ENCODE results near the gene SLC6A8.
"Not testable (repeated sequence)": the region's sequence is repeated elsewhere in the genome, so short reads cannot be mapped to it uniquely, and the experiment has no call there.

Gene SLC6A8

GRCh38 chrX:153692611-153693156 lies 5.0 kb downstream of the SLC6A8 start:
- DNase-seq (ENCODE audit: low read depth in 3 of 3), result no peak

- no peak for DNase-seq (ENCODE audit: low read depth in 3 of 3)
These were observed 5.7 kb downstream of the SLC6A8 start for GRCh38 chrX:153693216-153694086.

GRCh38 chrX:153694256-153694655 lies 6.5 kb downstream of the SLC6A8 start:
- DNase-seq (ENCODE audit: low read depth in 3 of 3), result not testable (repeated sequence)

DNA sequence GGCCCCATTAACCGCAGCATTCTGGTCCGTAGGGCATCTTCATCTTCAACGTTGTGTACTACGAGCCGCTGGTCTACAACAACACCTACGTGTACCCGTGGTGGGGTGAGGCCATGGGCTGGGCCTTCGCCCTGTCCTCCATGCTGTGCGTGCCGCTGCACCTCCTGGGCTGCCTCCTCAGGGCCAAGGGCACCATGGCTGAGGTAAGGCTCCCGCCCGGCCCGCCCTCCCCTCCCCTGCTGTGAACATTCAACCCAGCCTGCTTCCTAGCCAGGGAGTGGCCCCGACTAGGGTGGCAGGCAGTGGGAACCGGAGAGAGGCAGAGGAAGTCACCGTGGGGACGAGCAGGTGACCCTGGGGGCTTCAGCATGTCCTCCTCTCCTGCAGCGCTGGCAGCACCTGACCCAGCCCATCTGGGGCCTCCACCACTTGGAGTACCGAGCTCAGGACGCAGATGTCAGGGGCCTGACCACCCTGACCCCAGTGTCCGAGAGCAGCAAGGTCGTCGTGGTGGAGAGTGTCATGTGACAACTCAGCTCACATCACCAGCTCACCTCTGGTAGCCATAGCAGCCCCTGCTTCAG lies 7.1 kb downstream of the SLC6A8 start:
- no peak for DNase-seq (ENCODE audit: low read depth in 3 of 3)

DNA sequence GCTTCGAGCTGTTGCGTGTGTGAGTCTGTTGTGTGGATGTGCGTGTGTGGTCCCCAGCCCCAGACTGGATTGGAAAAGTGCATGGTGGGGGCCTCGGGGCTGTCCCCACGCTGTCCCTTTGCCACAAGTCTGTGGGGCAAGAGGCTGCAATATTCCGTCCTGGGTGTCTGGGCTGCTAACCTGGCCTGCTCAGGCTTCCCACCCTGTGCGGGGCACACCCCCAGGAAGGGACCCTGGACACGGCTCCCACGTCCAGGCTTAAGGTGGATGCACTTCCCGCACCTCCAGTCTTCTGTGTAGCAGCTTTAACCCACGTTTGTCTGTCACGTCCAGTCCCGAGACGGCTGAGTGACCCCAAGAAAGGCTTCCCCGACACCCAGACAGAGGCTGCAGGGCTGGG lies 8.4 kb downstream of the SLC6A8 start:
- no peak for DNase-seq (ENCODE audit: low read depth in 3 of 3)

GRCh38 chrX:153696538-153696937 lies 8.8 kb downstream of the SLC6A8 start:
- DNase-seq (ENCODE audit: low read depth in 3 of 3), result not testable (repeated sequence)

GRCh38 chrX:153696986-153697722 lies 9.4 kb downstream of the SLC6A8 start:
- DNase-seq (ENCODE audit: low read depth in 3 of 3), result not testable (repeated sequence)

DNA sequence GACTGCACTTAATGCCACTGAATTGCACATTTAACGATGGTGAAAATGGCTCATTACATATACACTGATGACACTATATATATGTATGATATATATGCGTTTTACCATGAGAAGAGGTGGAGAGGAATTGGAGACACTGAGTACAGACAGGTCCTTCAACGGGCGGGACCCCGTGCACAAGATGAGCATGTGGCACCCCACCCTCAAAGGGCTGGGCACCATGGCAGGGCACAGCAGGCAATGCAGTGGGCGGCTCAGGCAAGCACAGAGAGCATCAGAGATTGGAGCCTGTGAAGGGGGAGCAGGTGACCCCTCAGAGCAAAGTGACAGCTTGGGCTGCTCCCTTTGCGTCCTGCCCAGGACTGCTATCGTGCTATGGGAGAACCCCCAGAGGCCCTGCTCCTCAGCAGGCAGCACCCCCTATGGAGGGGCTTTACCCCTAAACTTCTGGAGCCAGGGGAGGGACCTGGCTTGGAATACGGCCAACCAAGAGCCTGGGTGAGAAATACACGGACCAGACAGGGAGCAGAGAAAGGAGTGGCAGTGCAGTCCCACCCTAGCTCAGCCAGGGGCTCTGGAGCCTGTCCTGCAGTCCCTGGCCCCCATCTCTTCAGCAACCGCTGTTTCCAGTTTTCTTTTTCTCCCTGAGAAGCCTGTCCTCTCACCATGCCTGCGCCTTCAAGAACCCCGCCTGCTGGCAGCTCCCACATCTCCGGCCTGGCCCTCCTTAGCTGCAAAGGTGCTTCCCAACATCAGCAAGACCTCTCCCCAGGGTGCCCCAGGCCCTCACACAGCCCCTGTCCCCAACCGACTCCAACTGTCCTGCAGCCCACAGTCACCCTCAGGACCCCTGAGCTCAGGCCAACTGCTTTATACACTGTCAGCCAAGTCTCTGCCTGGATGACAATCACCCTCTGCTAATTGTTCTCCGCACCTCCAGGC lies 10.5 kb downstream of the SLC6A8 start:
- DNase-seq (ENCODE audit: low read depth in 3 of 3), result no peak

DNA sequence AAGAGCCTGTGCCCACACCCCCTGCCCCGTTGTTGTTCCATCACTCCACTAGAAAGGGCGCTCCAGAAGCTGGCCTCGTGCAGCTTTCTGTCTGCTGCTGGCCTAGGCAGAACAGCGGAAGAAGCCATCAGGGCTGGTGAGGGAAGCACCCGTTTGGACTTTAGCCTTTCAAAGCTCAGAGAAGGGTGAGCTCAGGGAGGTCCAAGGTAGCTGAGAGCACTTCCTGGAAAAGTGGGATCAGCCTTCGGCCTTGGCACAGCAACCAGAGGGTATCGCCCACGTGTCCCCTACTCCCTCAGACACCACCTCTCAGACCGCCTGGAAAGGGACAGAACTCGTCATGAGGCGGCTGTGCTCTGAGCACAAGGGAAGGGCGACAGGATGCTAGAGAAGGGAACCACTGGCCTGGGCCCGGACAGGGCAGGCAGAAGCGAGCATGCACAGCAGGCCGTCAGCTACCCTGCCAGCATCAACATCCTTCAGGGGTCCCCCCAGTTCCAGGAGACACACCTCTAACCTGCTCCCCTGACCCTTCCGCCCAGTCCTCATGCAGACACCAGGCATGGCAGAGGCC lies 11.6 kb downstream of the SLC6A8 start:
- DNase-seq (ENCODE audit: low read depth in 3 of 3), result not testable (repeated sequence)

DNA sequence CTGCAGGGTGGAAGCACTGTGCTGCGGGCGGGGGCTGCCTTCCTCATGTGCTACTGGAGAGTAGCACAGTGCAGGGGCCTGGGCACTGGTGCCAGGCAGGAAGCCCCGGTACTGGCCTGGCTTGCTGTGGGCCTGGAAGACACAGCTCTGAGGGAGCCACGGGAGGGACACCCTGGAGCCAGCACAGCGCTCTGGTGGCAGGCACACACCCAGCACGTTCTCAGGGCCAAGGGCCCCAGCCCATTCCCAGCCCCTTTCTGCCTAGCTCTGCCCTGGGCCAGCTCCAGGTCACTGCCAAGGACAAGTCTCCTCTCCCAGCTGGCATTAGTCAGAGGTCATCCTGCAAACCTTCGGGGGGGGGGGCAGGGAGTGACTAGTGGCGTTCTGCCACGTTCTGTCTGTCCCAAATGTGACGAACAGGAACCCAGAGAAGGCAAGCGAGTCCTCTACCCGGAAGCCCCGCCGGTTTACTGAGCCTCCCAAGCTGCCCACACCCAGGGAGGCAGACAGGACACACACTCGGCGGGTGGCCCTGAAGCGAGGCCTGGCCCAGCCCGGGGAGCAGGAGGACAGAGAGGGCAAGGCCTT lies 12.2 kb downstream of the SLC6A8 start:
- not testable (repeated sequence) for DNase-seq (ENCODE audit: low read depth in 3 of 3)

DNA sequence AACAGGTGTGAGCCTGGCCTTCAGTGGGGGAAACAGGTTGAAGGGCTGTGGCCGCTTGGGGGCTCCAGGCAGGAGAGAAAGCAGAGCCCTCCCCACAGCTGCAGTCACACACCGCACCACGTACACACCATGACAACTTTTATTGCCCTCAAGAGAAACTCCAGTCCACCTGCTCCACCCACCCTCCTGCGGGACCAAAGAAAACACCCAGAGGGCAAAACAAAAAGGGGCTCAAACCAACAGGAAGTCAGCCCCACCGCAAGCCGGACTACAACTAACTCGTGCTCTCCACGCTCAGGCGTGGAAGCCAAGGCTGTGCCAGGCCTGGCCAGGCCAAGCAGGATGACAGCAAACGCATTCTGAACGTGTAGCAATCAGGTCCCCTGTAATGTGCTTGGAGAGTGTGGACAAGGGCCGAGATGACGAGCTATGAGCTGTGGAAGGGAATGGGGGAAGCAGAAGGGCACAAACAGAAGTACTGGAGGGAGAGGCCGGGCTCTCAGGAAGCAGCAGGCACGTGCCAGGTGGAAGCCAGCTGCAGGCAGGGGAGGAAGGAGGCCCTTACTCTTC lies 12.7 kb downstream of the SLC6A8 start:
- no peak for DNase-seq (ENCODE audit: low read depth in 3 of 3)

DNA sequence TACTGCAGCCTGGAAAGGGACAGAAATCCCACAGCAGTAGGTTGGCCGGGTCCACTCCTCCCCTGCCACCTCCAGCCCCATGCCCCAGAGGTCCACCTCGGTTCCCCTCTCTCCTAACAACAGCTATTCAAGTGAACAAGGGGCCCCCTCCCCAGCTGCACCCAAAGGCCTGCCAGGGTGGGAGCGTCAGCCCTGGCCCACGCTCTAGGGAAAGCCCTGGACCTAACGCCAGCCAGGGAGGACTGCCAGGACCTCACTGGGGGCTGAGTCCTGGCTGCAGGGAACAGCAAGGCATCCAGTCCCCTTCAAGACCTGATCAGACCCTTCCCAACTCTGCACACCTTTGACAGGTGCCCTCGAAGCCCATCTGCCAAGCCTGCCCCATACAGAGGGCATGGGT lies 13.2 kb downstream of the SLC6A8 start:
- no peak for DNase-seq (ENCODE audit: low read depth in 3 of 3)

- no peak for DNase-seq (ENCODE audit: low read depth in 3 of 3)
These were observed 14.0 kb downstream of the SLC6A8 start for GRCh38 chrX:153701706-153702105.

DNA sequence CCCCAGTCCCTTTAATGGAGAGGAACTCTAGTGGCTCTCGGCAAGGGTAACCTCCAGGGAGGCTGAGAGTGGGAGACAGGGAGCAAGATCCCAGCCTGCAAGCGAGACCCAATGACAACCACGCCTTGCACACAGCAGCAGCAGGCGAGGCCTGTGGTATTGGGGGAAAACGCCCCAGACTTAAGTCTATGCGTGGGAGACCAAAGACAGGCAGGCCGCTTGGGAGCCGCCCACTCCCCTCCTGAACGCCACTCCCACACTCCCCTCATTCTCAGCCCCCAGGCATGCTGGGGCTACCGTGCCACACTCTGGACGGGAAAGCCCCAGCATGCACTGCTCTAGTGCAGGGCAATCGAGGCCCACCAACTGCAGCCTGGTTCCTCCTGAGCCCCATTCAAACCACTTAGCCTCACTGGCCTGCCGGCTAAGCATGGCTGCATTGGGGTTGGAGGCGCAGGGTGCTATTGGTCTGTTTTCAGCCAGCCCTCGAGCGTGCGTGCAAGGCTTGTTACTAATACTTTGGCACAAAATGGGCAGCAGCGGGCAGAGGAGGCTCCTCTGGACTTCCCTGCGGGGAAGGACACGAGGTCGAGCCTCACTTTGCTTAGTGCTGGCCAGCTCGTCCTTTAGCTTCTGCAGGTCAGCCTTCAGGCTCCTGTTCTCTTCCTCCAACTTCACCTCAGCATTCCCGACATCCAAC lies 14.8 kb downstream of the SLC6A8 start:
- DNase-seq (ENCODE audit: low read depth in 3 of 3), result no peak

GRCh38 chrX:153703036-153703370 lies 15.3 kb downstream of the SLC6A8 start:
- no peak for DNase-seq (ENCODE audit: low read depth in 3 of 3)

DNA sequence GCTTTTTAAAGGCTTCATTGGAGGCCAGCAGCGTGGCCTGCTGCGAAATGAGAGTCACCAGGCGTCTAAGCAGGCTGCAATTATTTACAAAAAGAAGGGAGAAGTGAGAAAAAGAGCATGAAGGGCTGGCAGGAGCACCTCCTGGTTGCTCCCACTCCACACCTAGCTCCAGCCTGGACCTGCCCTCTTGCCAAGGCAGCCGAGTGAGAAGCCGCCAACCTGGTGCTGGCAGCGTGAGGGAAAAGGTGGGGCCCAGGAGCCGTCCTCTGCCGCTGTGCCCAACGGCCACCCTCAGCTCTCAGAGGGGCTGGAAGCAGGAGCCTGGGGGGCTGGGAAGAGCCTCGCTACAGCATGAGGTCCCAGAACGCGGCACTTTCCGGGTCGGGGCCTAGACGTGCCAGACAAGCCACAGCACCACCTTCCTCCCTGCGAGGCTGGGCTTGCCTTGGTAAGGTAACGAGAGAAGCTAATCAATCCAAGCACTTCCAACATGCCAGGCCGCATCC lies 16.3 kb downstream of the SLC6A8 start:
- no peak for DNase-seq (ENCODE audit: low read depth in 3 of 3)

DNA sequence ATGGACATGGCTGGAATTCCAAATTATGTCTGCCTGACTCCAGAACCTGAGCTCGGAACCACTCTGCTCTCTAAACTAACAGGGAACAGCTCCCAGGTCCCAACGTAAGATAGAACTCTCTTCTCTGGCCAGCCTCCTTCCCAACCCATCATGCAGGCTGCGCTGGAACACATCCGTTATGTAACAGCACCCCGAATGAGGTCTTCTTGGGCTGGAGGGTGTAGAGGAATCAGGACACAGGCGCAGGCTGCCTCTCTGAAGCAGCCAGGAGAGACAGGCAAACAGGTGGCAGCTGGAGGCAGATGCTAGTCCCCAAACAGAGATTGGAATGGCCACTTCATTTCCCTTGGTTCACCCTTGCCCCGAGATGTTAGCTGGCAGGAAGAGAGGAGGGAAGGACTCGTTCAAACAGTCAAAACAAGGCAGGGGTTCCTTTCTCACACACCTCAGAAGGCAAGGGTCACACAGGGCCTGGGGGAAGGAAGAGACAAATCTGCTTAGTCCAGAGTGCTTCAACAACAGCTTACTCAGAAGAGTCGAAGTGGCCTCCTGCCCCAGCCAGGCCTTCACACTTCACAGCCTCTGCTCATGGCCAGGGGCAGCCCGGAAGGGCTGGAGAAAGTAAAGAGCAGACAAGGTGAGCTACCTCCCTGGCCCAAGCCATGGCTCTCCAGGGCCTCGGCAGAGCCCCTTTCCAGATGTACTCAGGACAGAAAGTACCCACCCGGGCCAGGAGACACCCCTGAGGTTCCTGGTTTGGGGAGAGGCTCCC lies 17.1 kb downstream of the SLC6A8 start:
- not testable (repeated sequence) for DNase-seq (ENCODE audit: low read depth in 3 of 3)

DNA sequence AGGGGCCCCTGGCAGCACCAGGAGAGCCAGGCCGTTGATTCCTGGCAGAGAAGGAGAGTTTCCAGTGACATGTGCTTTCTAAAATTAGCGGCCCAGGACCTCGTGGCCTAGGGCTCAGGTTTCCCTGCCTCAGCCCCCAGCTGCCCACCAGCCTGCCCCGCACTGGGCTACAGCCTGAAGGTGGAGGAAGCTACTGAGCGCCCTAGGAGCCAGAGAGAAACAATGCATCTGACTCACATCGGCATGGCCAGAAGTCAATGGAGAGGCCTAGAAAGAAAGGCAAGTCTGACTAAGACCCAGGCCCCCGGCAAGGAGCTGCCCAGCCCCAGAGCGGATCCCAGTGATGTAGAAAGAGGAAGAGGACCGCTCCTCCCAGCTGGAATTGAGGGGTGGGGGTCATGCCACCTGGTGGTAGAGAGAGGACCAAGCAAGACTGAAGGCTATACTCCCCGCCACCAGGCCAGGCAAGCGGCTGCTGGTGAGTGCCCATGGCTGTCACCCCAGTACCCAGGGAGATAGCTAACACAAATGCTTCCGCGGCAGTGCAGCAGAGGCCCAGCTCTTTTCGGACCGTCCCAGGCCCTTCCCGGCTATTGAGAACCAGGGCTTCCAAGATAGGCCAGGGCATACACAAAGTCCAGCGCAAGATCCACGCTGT lies 17.8 kb downstream of the SLC6A8 start:
- DNase-seq (ENCODE audit: low read depth in 3 of 3), result not testable (repeated sequence)
